H9 (cell line): ENCODE data around the gene ARHGAP10. TPM values are rescaled to one million over a fixed set of nuclear protein-coding genes. Genes with fewer than 3 reads are reported as not detected.

Experiments
- DNase-seq: peaks from one replicate; pipeline ENCODE4 v3.0.0-alpha.2; 2017
- H2AFZ ChIP-seq: one replicate; pipeline ENCODE4 v1.6.1; 2013; ENCODE audit warnings: mild to moderate bottlenecking, low read length, control low read depth, moderate library complexity
- H2AK5ac ChIP-seq: 2 replicates; pipeline ENCODE4 v1.6.1; 2013; ENCODE audit warnings: low read length, control low read depth, mixed read lengths; ENCODE audit not compliant: insufficient read length
- H2BK120ac ChIP-seq: one replicate; pipeline ENCODE4 v1.6.1; 2013; ENCODE audit warnings: low read depth, mild to moderate bottlenecking, low read length, control low read depth, inconsistent platforms; ENCODE audit not compliant: poor library complexity, severe bottlenecking
- H2BK12ac ChIP-seq: 2 replicates; pipeline ENCODE4 v1.6.1; 2013; ENCODE audit warnings: low read length, control low read depth, mixed read lengths, low read depth; ENCODE audit not compliant: insufficient read length
- H2BK15ac ChIP-seq: 2 replicates; pipeline ENCODE4 v1.6.1; 2013; ENCODE audit warnings: low read depth, low read length, control low read depth
- H2BK20ac ChIP-seq: one replicate; pipeline ENCODE4 v1.6.1; 2013; ENCODE audit warnings: low read depth, mild to moderate bottlenecking, low read length, control low read depth, inconsistent platforms; ENCODE audit not compliant: poor library complexity, severe bottlenecking
- H2BK5ac ChIP-seq: 2 replicates; pipeline ENCODE4 v1.6.1; 2013; ENCODE audit warnings: low read length, control low read depth, mixed read lengths; ENCODE audit not compliant: insufficient read length
- H3K14ac ChIP-seq: 2 replicates; pipeline ENCODE4 v1.6.1; 2013; ENCODE audit warnings: low read length, control low read depth; ENCODE audit not compliant: insufficient read depth
- H3K18ac ChIP-seq: 2 replicates; pipeline ENCODE4 v1.6.1; 2013; ENCODE audit warnings: low read depth, mild to moderate bottlenecking, mixed read lengths, low read length, control low read depth; ENCODE audit not compliant: insufficient read length
- H3K23ac ChIP-seq: 2 replicates; pipeline ENCODE4 v1.6.1; 2013; ENCODE audit warnings: low read length, control low read depth, mixed read lengths, low read depth; ENCODE audit not compliant: insufficient read length
- H3K23me2 ChIP-seq: 2 replicates; pipeline ENCODE4 v1.6.1; 2013; ENCODE audit warnings: low read depth, mild to moderate bottlenecking, mixed read lengths, low read length, control low read depth; ENCODE audit not compliant: insufficient read length, poor library complexity, severe bottlenecking
- H3K27ac ChIP-seq: 2 replicates; pipeline ENCODE4 v1.5.1; 2013; ENCODE audit warnings: low read length, control low read depth, mixed read lengths, low read depth; ENCODE audit not compliant: insufficient read length
- H3K27me3 ChIP-seq: 2 replicates; pipeline ENCODE4 v1.6.1; 2013; ENCODE audit warnings: low read length, control low read depth, inconsistent platforms; ENCODE audit not compliant: insufficient read depth
- H3K4ac ChIP-seq: 2 replicates; pipeline ENCODE4 v1.6.1; 2013; ENCODE audit warnings: low read depth, mild to moderate bottlenecking, control low read depth, inconsistent platforms, low read length, moderate library complexity
- H3K4me1 ChIP-seq: 2 replicates; pipeline ENCODE4 v1.6.1; 2013; ENCODE audit warnings: low read length, control low read depth, inconsistent platforms; ENCODE audit not compliant: insufficient read depth
- H3K4me2 ChIP-seq: 2 replicates; pipeline ENCODE4 v1.6.1; 2013; ENCODE audit warnings: low read length, control low read depth, mixed read lengths; ENCODE audit not compliant: insufficient read length, insufficient read depth
- H3K56ac ChIP-seq: 2 replicates; pipeline ENCODE4 v1.6.1; 2013; ENCODE audit warnings: low read depth, mild to moderate bottlenecking, mixed read lengths, low read length, control low read depth; ENCODE audit not compliant: insufficient read length
- H3K79me1 ChIP-seq: 2 replicates; pipeline ENCODE4 v1.6.1; 2013; ENCODE audit warnings: low read depth, mild to moderate bottlenecking, moderate library complexity, low read length, control low read depth, inconsistent platforms; ENCODE audit not compliant: insufficient read depth, poor library complexity, severe bottlenecking
- H3K79me2 ChIP-seq: 2 replicates; pipeline ENCODE4 v1.6.1; 2013; ENCODE audit warnings: low read length, control low read depth, inconsistent platforms; ENCODE audit not compliant: insufficient read depth
- H3K9ac ChIP-seq: 2 replicates; pipeline ENCODE4 v1.6.1; 2013; ENCODE audit warnings: low read length, control low read depth, mixed read lengths; ENCODE audit not compliant: insufficient read length; ENCODE audit errors: extremely low read depth
- H3K9me3 ChIP-seq: one replicate; pipeline ENCODE4 v1.6.1; 2013; ENCODE audit warnings: low read depth, low read length, inconsistent platforms; ENCODE audit not compliant: control insufficient read depth
- H3T11ph ChIP-seq: one replicate; pipeline ENCODE4 v1.6.1; 2013; ENCODE audit warnings: mild to moderate bottlenecking, low read length, control low read depth, inconsistent platforms
- H4K20me1 ChIP-seq: one replicate; pipeline ENCODE4 v1.6.1; 2013; ENCODE audit not compliant: control insufficient read depth, insufficient read length, insufficient read depth
- H4K5ac ChIP-seq: 2 replicates; pipeline ENCODE4 v1.6.1; 2013; ENCODE audit warnings: low read depth, mild to moderate bottlenecking, mixed read lengths, low read length, control low read depth; ENCODE audit not compliant: insufficient read length
- H4K8ac ChIP-seq: replicated peaks from 2 replicates; pipeline ENCODE4 v1.6.1; 2013; ENCODE audit warnings: low read length, control low read depth, mixed read lengths, low read depth; ENCODE audit not compliant: insufficient read length
- H4K91ac ChIP-seq: 2 replicates; pipeline ENCODE4 v1.6.1; 2013; ENCODE audit warnings: low read depth, mild to moderate bottlenecking, moderate library complexity, mixed read lengths, low read length, control low read depth; ENCODE audit not compliant: insufficient read length
- H3K27ac Mint-ChIP-seq, 3 experiments: 2 replicates in 2 of 3; 3 replicates in 1 of 3; pipeline ENCODE4 v1.8.0; 2020 to 2021; ENCODE audit warnings: mixed read lengths in 3 of 3, mild to moderate bottlenecking in 1 of 3, moderate library complexity in 1 of 3
- H3K27me3 Mint-ChIP-seq: 2 replicates; pipeline ENCODE4 v1.8.0; 2021; ENCODE audit warnings: low read depth, mild to moderate bottlenecking, moderate library complexity, mixed read lengths
- H3K36me3 Mint-ChIP-seq, 3 experiments: 2 replicates in 2 of 3; 3 replicates in 1 of 3; pipeline ENCODE4 v1.8.0; 2020 to 2021; ENCODE audit warnings: low read depth in 3 of 3, mixed read lengths in 3 of 3; ENCODE audit not compliant: insufficient read depth in 1 of 3
- H3K4me1 Mint-ChIP-seq, 2 experiments: 2 replicates each; pipeline ENCODE4 v1.8.0; 2020; ENCODE audit warnings: mixed read lengths in 2 of 2
- H3K4me3 Mint-ChIP-seq, 2 experiments: 2 replicates in 1 of 2; 3 replicates in 1 of 2; pipeline ENCODE4 v1.8.0; 2020 to 2021; ENCODE audit warnings: mild to moderate bottlenecking in 2 of 2, mixed read lengths in 2 of 2, moderate library complexity in 1 of 2
- H3K9me3 Mint-ChIP-seq, 2 experiments: 2 replicates in 1 of 2; 3 replicates in 1 of 2; pipeline ENCODE4 v1.8.0; 2020; ENCODE audit warnings: mild to moderate bottlenecking in 2 of 2, mixed read lengths in 2 of 2, moderate library complexity in 1 of 2
- CTCF ChIP-seq: fragments of 200-600 bp; sonication (generic); conservative IDR thresholded peaks from 3 replicates; pipeline ENCODE4 v1.8.0; 2021; ENCODE audit warnings: antibody characterized with exemption, mild to moderate bottlenecking
- WGBS: extraction: QIAGEN DNeasy Blood & Tissue Kit; methylation state at CpG from one replicate; pipeline ENCODE4 v1.1.7; 2013; ENCODE audit warnings: missing lambda C conversion rate, low lambda C conversion rate, mixed read lengths; ENCODE audit not compliant: insufficient read length; ENCODE audit errors: extremely low coverage; 5-methylcytosine and 5-hydroxymethylcytosine counted together
- total RNA-seq: library from RNA; stranded (reverse); gene quantifications from 2 replicates; pipeline ENCODE4 v1.2.1, GENCODE V29; 2021

ARHGAP10 gene
- total RNA-seq, 1 experiment from 2014 or later, result 7.8 TPM

- Histone ChIP-seq H3K79me1 (no peaks in the 10 kb centered on the region), H2AFZ (no peak overlapping the region), H2BK15ac (no peak overlapping the region), H2BK5ac (no peak overlapping the region), H3K27me3 (no peaks in the 10 kb centered on the region), H3K23me2 (no peaks in the 10 kb centered on the region), H3K9ac (no peak overlapping the region), H4K20me1 (no peaks in the 10 kb centered on the region), H3K4me1 (no peaks in the 10 kb centered on the region), H4K91ac (no peak overlapping the region), H2AK5ac (no peak overlapping the region), H3K14ac (no peak overlapping the region), H3K4ac (no peak overlapping the region), H2BK12ac (no peak overlapping the region), H2BK120ac (no peak overlapping the region), H3K79me2 (no peaks in the 10 kb centered on the region), H3T11ph (no peak overlapping the region), H3K23ac (no peak overlapping the region), H3K18ac (no peak overlapping the region), H4K8ac (no peak overlapping the region), H3K9me3 (no peaks in the 10 kb centered on the region), H2BK20ac (no peak overlapping the region), H3K4me2 (no peak overlapping the region), H4K5ac (no peak overlapping the region), H3K56ac (no peak overlapping the region), H3K27ac (no peak overlapping the region)
- Mint-ChIP-seq H3K27me3 (no peaks in the 10 kb centered on the region), H3K36me3 (no peaks in the 10 kb centered on the region), H3K27ac (no peak overlapping the region), H3K9me3 (no peaks in the 10 kb centered on the region), H3K4me1 (peaks cover 3 to 12% of the 10 kb centered on the region in 2 experiments; a peak in 1 of 4 replicates), H3K4me3 (no peak overlapping the region)
- TF ChIP-seq CTCF, result no peak
- WGBS, result no CpG with 5 or more reads among the region's 5 CpGs
- DNase-seq, result no peak
Measured at GRCh38 chr4:147777456-147778091, 45.7 kb downstream of the ARHGAP10 start.
